ENCODE results near the gene UPF3B.

Gene UPF3B

GRCh38 chrX:119871599-119872395 lies 19.0 kb upstream of the UPF3B start, which contains the start of the genes NDUFA1 and RNF113A:
NDUFA1 (plus strand) TSS chrX:119871832; CDS start chrX:119871912, 80 bp downstream.
RNF113A (minus strand) TSS chrX:119871733; CDS start chrX:119871613, 120 bp downstream.
- peak; percentile 80 for DNase-seq (ENCODE audit: low read depth)
- H3K4me3 ChIP-seq (ENCODE audit: control insufficient read depth, low read depth, low read length), result peak within 1 kb of the TSS; percentile 80
- no peak for TF ChIP-seq CTCF (conservative IDR thresholded peaks at IDR 0.05; ENCODE audit: control insufficient read depth, insufficient read depth, low read depth, low read length)

- H3K4me3 ChIP-seq (ENCODE audit: control insufficient read depth, low read depth, low read length), result peak overlapping the region; percentile 80
- DNase-seq (ENCODE audit: low read depth), result no peak
- no peak for TF ChIP-seq CTCF (conservative IDR thresholded peaks at IDR 0.05; ENCODE audit: control insufficient read depth, insufficient read depth, low read depth, low read length)
Measured at GRCh38 chrX:119871245-119871598, 18.5 kb upstream of the UPF3B start.

GRCh38 chrX:119870626-119871131 lies 17.9 kb upstream of the UPF3B start:
- no peak for DNase-seq (ENCODE audit: low read depth)
- no peak for TF ChIP-seq CTCF (conservative IDR thresholded peaks at IDR 0.05; ENCODE audit: control insufficient read depth, insufficient read depth, low read depth, low read length)
- H3K4me3 ChIP-seq (ENCODE audit: control insufficient read depth, low read depth, low read length), result peak overlapping the region; percentile 80

GRCh38 chrX:119853444-119853843 lies 681 bp upstream of the UPF3B start:
- no peak for TF ChIP-seq CTCF (conservative IDR thresholded peaks at IDR 0.05; ENCODE audit: control insufficient read depth, insufficient read depth, low read depth, low read length)
- no peak for DNase-seq (ENCODE audit: low read depth)
- H3K4me3 ChIP-seq (ENCODE audit: control insufficient read depth, low read depth, low read length), result peak overlapping the region; percentile 53

- no peak overlapping the region for H3K4me3 ChIP-seq (ENCODE audit: control insufficient read depth, low read depth, low read length)
- TF ChIP-seq CTCF (conservative IDR thresholded peaks at IDR 0.05; ENCODE audit: control insufficient read depth, insufficient read depth, low read depth, low read length), result no peak
- DNase-seq (ENCODE audit: low read depth), result no peak
Measured at GRCh38 chrX:119833905-119834304, 18.9 kb downstream of the UPF3B start.

- no peak overlapping the region for H3K4me3 ChIP-seq (ENCODE audit: control insufficient read depth, low read depth, low read length)
- no peak for TF ChIP-seq CTCF (conservative IDR thresholded peaks at IDR 0.05; ENCODE audit: control insufficient read depth, insufficient read depth, low read depth, low read length)
- no peak for DNase-seq (ENCODE audit: low read depth)
Measured at GRCh38 chrX:119828446-119828845, 24.3 kb downstream of the UPF3B start.
